GM19351 (cell line): Measurements from ENCODE around the gene CHST11.

Experiments used
- ATAC-seq: cut with Tn5 transposase; IDR thresholded peaks from one replicate; pipeline ENCODE4 v1.9.1; 2021; ENCODE audit warnings: mild to moderate bottlenecking, moderate library complexity; ENCODE audit not compliant: unreplicated experiment

CHST11 gene

DNA sequence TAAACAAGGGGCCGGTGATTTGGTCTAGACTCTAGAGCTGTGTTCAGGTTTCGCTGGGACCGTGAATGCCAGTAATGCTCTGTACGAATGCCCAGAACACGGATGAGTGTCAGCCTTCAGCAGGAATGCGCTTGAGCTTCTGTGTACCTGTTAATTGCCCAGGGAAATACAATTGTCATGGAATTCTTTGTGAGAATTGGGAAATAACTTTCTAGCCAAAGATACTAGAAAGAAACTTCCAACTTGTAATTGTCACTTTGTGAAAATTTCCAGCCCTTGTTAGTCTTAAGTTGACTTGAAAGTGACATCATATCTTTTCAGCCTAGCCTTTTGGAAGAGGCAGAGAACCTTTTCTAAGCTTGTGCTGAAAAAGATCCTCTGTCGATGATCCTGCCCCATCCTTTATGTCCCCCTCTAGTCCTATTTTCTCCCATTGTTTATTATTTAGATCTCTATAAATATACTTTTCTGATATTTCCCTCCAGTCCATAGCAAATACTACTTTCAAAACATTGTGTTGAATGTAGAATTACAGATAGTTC is 2.7 kb downstream of the CHST11 start:
- no peak for ATAC-seq

DNA sequence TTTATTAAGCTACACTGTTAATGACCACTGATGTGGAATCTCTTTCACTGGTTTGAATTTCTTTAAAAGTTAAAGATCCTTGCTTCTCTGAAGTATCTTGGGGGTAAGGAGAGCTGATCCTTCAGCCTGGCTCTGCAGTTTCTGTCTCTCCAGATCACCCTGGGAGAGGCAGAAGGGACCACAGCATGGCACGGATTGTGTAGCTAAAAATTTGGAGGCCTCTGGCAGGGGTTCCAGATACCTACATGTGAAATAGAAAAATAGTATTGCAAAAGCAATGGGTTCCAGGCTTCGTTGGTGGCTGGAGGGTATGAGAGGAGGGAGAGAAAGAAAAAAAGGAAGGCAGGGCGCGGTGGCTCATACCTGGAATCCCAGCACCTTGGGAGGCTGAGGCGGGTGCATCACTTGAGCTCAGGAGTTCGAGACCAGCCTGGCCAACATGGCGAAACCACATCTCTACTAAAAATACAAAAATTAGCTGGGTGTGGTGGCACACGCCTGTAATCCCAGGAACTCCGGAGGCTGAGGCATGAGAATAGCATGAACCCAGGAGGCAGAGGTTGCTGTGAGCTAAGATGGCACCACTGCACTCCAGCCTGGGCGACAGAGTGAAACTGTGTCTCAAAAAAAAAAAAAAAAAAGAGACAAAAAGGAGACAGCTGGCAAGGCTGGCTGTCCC is 3.4 kb downstream of the CHST11 start:
- no peak for ATAC-seq

DNA sequence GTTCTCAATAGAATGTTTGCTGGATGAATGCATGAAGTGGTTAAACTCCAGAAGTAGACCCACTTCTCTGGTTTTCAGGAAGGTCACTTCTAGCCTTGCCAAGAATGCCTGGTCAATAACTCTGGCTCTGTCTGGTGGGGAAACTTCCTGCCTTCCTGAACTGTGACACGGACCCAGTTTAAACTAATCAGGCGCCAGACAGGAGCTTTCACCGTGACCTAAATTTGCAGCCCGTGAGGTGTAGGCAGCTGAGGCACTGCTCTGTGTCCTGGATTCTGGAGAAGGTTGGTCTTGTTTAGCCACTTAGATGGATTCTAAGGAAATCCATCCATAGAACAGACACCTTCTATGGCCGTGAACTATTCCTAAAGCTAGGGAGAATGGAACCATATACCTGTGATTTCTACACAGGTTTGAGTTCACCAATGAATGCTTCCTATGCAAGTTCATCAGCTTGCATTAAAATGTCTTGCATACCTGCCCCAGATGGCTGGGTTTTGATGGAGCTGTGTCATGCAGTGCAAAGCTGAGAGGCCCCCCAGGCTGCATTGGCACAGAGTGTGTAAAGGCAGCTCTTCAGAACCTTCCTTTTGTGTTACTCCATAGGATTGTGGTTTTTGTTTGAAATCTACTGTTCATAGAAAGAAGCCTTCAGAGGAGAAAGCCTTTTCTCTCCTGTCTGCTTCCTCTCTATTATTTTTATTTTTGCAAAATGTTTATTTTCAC is 4.4 kb downstream of the CHST11 start:
- no peak for ATAC-seq

DNA sequence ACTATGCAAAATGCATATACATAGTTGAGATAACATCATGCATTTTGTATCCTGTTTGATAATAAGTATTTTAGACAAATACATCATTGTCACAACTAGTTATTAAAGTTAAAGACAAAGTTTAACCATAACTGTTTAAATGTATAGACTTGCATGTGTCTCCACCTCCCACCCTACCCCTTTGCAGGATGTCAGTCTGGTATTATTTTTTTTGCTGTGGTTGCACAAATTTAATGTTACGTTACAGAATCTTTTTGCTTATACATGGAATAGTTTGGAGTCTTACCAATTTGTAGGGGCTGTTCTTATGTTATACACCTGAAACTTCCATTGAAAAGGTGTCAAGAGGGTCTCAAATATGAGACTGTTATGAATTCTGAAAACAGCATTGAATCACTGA is 5.6 kb downstream of the CHST11 start:
- no peak for ATAC-seq

DNA sequence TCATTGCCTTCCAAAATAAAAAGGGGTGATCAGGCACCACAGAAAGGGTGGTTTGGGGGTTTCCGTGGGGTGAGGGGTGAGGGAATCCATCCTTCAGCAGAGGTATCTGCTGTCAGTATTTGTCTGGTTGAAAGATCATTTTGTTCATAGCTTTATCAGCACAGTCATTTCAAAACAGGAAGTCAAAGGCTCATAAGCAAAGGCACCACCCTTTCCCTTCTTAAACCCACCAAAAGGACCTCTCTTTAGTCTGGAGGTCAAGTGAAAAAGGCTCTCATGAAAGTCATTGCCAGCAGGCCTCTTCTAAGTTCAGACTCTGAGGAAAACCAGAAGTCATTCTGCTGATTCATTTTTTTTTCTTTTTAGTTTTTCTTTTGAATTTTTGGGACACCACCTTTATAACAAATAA is 6.2 kb downstream of the CHST11 start:
- peak; percentile 66 for ATAC-seq

DNA sequence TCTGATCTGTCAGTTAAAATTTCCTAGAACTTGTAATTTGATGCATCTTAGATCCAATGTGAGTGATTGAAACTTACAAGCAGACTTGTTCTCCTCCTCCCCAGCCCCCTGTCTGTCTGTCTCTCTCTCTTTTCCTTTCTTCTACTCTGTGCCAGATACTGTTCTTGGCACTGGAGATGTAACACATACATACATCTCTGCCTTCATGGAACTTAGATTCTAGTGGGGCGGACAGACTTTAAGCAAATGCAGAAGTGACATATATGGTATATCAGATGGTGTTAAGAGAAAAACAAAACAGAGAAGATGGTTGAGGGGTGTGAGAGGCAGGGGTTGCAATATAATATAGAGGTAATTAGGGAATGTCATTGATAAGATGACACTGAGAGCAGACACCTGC is 6.6 kb downstream of the CHST11 start:
- no peak for ATAC-seq

DNA sequence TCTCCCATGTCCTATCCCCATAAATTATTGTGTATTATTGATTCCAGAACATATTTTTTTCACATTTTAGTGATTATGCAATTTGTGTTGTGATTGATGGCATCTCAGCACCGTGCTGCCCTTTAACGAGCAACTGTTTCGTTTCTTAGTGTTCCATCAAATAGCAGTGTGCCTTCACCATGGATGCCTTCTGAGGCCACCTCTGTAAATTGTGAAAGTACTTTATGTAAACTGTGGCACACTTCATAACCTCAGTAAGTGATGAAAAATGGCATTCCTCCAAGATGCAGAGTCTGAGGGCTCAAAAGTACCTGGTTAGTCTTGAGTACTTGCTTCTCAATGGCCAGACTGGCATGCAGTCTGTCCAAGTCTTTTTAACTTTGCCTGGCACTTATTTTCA is 8.2 kb downstream of the CHST11 start:
- no peak for ATAC-seq

DNA sequence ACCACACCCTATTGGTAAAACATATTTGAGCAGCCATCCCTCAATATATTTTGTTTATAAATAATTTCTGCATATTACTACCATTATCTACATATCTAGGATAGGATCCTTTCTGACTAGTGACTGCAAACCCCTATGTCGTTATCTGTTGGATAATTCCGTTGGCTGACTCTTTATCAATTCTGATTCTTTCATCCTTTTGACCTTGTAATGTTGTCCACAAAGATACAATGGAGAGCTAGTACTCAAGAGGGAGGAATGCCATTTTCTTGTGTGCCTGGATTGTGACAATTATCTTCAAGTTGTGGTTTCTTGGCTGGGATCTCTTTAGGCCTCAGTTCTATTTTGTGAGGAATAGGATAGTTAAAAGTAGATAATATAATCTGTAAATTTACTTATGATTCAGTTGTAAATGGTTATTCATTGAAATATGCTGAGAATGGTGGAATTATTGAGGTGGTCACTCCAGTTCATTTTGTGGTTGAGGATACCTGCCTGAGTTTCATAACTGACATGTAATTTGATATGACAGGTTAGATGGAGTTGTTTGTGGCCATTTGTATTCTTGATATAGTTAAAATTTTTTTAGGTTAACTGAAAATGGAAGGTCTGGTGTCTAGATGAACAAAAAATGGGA is 10.1 kb downstream of the CHST11 start:
- ATAC-seq = no peak

DNA sequence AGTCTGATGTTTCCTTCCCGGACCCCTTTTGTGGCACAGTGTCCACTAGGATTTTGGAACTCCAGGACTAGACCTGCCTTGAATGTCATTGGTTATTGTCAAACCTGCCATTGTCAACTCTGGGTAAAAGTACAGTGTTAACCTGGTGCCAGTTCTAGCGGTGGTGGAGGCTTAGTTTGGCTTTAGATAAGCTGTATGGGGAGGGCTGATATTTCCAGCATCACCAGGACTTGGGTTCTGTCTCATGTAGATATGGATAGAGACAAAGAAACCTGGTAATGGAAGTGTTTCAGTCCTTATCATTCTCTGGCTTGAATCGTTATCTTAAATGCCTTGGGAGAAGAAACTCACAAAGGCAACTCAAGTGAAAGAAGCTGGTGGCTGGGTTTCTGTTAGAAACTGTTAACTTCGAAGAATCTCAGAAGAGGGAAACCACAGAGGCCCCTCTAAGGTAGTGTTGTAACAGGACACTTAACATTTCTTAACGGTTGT is 10.6 kb downstream of the CHST11 start:
- no peak for ATAC-seq

DNA sequence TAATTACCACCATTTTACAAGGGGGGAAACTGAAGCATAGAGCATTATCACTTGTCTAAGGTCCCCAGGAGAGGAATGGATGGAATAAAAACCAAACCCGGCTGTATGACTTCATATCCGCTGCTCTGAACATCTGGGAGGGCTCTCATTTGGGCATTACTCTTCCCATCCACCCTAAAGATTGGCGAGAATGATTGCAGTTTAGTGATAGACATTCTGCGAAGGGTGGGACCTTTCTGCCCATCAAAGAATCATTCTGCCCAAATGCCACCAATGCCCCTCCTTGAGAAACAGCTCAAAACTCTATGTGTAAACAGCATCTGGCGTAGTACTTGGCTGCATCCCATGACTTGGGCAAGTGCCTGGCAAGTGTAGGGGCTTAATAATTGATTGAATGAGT is 11.6 kb downstream of the CHST11 start:
- ATAC-seq = no peak

DNA sequence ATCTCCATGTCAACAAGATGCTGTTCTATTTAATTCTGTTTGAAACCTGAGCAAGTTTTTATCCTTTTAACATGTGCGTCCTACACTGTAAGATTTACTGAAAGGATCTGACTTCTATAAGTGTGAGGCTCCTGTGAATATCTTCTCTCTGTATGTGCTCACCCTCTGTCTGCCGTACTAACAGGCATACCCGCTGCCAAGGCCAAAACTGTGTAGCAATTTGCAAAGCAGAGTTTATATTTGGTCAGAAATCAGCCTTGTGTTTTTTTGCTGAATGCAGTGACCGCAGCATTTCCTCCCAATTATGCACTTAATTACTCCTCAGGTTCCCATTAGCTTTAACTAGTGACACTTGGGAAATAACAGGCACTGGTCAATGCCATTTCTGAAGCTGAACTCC is 12.3 kb downstream of the CHST11 start:
- ATAC-seq = no peak

DNA sequence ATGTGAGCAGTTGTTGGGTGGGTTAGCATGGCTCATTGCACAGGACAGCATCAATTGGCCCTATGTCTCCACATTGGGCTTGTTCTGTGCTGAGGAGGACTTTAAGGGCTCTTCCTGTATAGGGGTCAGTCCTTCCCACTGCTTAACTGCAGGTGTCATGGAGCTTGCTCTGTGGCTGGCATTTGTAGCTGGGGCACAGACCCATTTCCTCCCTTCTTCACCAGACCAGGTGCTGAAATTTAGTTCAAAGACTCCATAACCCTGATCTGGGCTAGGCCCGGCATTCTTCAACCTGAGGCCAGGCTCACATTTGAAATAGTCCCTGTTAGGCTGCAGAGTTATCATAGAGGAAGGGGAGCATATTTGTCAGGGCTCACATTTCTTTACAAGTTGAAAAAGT is 12.8 kb downstream of the CHST11 start:
- no peak for ATAC-seq

DNA sequence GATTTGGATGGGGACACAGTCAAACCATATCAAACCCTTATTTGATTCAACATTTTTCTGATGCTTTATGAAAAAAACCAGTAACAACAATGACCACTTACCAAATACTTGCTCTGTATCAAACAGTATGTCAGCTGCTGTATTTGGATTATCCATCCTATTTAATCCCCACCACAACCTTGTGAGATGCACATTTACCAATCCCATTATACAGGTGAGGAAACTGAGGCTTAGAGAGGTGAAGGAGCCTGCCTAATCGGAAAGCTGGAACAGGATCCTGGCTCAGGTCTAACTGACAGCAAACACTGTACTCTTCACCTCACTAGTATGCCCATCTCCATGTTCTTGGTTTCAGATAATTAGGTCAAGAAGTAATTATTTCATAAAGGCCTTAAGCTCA is 13.8 kb downstream of the CHST11 start:
- ATAC-seq = no peak

DNA sequence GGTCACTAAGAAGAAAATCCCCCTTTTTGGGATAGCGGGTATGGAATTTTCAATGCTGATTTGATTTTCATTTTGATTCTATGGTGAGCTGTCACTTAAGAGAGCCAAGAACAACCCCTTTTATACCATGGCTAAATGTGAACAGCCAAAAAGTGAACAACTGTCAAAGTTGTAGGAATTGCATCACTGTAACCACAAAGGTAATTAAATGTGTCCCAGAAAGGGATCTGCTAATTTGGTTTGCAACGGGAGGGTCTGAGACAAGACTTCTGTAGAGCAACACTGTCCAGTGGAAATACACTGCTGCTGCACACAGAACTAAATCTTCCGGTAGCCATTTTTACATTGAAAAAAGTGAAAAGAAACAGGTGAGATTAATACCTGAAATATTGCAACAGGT is 14.6 kb downstream of the CHST11 start:
- ATAC-seq = no peak

DNA sequence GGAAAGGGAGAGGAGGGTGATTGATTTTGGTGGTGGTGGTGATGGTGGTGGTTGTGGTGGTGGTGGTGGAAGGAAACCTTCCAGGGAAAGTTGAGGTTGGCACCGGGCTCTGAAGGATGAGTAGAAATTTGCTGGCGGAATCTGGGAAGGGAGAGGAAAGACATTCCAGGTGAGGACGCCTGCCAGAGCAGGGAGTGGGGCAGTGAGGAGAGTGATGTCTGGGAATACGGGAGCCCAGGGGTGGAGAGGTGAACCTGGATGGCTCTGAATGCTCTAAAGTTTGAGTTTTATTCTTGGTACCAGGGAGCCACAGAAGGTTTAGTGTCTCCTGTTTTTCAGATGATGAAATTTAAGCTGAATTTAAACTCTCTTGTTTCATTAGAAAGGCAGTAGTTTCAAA is 16.0 kb downstream of the CHST11 start:
- no peak for ATAC-seq

DNA sequence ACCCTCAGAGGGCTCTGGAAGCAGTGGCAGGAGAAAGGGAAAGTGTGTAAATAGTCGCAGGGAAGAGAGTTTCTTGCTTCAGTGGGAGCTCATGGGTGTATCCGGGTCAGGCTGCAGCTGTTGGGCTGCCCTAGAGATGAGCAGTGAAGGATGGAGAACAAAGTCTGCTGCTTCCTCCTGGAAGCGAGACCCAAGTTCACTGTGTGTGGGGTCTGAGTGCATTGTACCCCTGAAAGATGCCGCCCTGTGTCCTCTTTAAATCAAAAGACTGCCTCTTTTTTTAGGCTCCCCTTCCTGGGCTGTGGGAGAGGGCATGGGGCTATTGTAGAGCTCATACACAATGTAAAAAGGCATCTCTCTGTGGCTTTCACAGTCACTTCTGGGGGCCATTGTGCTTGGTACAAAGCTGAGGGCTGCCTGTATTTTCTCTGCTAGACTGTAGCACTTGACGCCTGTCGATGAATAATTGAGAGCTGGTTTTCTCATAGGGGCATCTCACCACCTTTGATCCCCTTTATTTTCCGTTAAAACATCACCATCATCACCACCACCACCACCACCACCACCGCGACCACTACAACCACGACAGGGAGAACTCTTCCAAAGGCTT is 16.7 kb downstream of the CHST11 start:
- peak; percentile 59 for ATAC-seq

DNA sequence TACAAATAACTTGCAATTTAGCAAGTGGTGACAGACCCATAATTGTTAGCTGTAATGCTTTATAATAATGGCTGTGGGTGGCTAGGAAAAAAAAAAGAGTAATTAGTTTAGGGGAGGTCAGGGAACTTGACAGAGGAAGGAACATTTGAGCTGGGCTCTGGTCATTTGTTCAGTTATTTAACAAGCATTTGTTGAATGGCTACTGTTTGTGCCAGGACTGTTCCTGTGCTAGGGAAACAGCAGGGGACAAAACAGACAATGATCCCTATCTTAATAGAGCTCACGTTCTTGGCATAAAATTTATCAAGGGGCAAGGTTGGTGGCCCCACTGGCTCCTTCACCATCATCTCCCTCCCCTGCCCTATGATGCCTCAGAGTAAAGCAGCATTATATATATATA is 18.5 kb downstream of the CHST11 start:
- ATAC-seq = no peak

DNA sequence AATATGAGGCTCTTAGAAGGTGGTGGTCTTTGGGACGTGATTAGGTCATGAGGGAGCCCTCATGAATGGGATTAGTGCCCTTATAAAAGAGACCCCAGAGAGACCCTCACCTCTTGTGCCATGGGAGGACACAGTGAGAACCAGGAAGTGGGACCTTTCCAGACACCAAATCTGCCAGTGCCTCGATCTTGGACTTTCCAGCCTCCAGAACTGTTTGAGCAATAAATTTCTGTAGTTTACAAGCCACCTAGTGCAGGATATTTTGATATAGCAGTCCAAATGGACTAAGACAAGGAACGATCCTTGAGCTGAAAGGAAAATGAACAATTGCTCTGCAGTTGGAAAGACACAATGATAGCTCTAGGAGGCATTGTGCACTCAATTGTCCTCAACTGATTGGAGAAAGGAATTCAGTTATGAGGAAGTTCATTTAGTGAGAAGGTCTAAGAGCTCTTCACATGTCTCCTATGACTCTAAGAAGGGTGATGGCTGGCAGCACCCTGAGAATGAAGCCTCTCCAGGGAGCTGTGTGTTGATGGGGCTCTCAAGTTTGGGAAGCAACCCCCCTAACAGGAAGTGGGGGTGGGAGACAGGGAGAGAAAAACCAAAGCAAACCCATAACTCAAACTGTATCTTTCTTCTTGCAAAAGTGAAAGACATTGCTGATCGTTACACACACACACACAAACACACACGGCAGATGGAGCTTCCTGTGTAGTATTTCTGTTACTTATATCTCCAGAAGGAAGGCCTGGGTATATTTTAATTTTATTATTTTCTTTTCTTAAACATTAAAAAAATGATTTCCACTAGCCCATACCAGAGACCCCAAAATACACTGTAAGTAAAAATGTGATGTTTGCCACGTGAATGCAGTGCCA is 21.0 kb downstream of the CHST11 start:
- ATAC-seq = no peak

DNA sequence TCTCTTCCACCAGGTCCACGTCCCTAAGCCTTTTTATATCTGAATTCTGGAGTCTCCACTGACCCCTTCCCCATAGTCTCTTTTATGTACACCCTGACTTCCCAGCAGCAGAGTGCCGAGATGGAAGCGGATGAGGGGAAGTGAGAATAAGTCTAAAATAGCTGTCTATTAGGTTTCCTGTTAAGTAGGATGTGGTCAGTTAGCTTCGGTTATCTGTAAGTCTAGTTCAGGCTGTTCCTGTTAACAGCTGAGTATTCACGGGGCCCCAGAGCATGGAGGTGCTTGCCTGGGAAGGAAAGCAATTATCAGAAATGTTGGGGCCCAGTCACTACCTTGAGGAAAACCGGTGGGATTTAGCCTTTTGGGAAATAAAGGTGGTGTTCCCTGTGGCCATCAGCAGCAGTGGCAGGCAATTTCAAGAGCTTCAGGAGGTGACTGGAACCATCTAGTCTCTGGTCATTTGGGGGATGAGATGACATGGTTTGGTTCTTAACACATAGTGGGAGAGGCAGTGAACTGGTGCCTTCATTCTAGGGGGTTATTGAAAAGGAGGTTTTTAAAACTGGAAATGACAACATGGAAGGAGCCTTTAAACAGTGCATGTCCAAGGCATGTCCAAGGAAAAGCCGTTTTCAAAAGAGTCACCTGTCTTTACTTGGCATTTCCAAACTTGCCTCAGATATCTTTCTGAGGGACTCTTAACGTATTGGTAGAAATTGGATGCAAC is 21.8 kb downstream of the CHST11 start:
- peak; percentile 92 for ATAC-seq
